Liver (tissue), 3 donors: ENCODE results near the gene ACSBG1.

ENCODE experiments used
- CTCF ChIP-seq: fragments of 150-350 bp; IDR thresholded peaks from 2 replicates; pipeline ENCODE4 v1.5.1; 2017; ENCODE audit warnings: improper control_type of control experiment, low read depth, low read length; ENCODE audit not compliant: missing input control
- GABPA ChIP-seq, 2 donors: IDR thresholded peaks in 1 of 2; conservative IDR thresholded peaks in 1 of 2; 2 replicates each; pipeline ENCODE4 v1.6.1; 2016; ENCODE audit warnings: antibody characterized with exemption in 2 of 2, mild to moderate bottlenecking in 1 of 2, moderate library complexity in 1 of 2
- HNF4A ChIP-seq, 2 donors: conservative IDR thresholded peaks; 2 replicates each; pipeline ENCODE4 v1.6.1; 2016; ENCODE audit warnings: antibody characterized with exemption in 2 of 2, mild to moderate bottlenecking in 2 of 2
- MAX ChIP-seq: IDR thresholded peaks from 2 replicates; pipeline ENCODE4 v1.6.1; 2016; ENCODE audit warnings: antibody characterized with exemption
- NR2F2 ChIP-seq: IDR thresholded peaks from 2 replicates; pipeline ENCODE4 v1.6.1; 2016; ENCODE audit warnings: antibody characterized with exemption
- REST ChIP-seq: IDR thresholded peaks from 2 replicates; pipeline ENCODE4 v1.6.1; 2016; ENCODE audit warnings: antibody characterized with exemption, mild to moderate bottlenecking
- donor health status: healthy.
- donor health status: healthy.

- TF ChIP-seq CTCF (no peak), REST (no peak), NR2F2 (no peak), GABPA (IDR thresholded peaks at IDR 0.05 in 1 of 2, conservative IDR thresholded peaks at IDR 0.05 in 1 of 2) (no peak), MAX (no peak), HNF4A (conservative IDR thresholded peaks at IDR 0.05) (no peak)
Observed at GRCh38 chr15:78229431-78230406, 4.6 kb downstream of the ACSBG1 start.
